ENCODE results near the gene CBX8.

The CBX8 gene

GRCh38 chr17:79745641-79746105, 51.2 kb downstream of the CBX8 start:
- no peak for ATAC-seq (ENCODE audit: insufficient read depth, low read depth)
- H3K79me2 ChIP-seq (ENCODE audit: insufficient read depth, low read length), result no peaks in the 10 kb centered on the region
- TF ChIP-seq EZH2 (IDR thresholded peaks at IDR 0.05; ENCODE audit: borderline replicate concordance, low read depth, low read length, severe bottlenecking), result no peak
- H3K36me3 ChIP-seq (ENCODE audit: insufficient read depth, low read length), result no peaks in the 10 kb centered on the region
- H3K4me3 ChIP-seq (ENCODE audit: low read depth in 1 of 2, low read length in 2 of 2), result 0 out of 4 replicates have a peak overlapping the region, but pooled peaks of 1 of the 2 experiments have one; percentile 28
- DNase-seq, result no peak
- no peaks in the 10 kb centered on the region for H4K20me1 ChIP-seq (ENCODE audit: insufficient read depth, low read length)
- H2AFZ ChIP-seq (ENCODE audit: low read depth, low read length), result peak overlapping the region; percentile 61
- peaks cover 26% of the 10 kb centered on the region for H3K4me1 ChIP-seq (ENCODE audit: insufficient read depth, low read length)
- peak overlapping the region; percentile 64 for H3K27ac ChIP-seq (ENCODE audit: low read length)
- peak overlapping the region; percentile 51 for H3K4me2 ChIP-seq (ENCODE audit: insufficient read depth, low read length)
- peak overlapping the region; percentile 47 for H3K9ac ChIP-seq (ENCODE audit: low read depth, low read length)
- H3K9me3 ChIP-seq (ENCODE audit: insufficient read depth, low read length, severe bottlenecking), result no peaks in the 10 kb centered on the region
- peaks cover 6% of the 10 kb centered on the region for H3K27me3 ChIP-seq (ENCODE audit: insufficient read depth, low read length, poor library complexity)

- Histone ChIP-seq H3K4me1 (ENCODE audit: insufficient read depth, low read length) (peaks cover 26% of the 10 kb centered on the region), H3K4me3 (ENCODE audit: low read depth in 1 of 2, low read length in 2 of 2) (no peak overlapping the region), H2AFZ (ENCODE audit: low read depth, low read length) (no peak overlapping the region), H3K79me2 (ENCODE audit: insufficient read depth, low read length) (no peaks in the 10 kb centered on the region), H3K27ac (ENCODE audit: low read length) (no peak overlapping the region), H3K4me2 (ENCODE audit: insufficient read depth, low read length) (no peak overlapping the region), H3K36me3 (ENCODE audit: insufficient read depth, low read length) (no peaks in the 10 kb centered on the region), H4K20me1 (ENCODE audit: insufficient read depth, low read length) (no peaks in the 10 kb centered on the region), H3K9ac (ENCODE audit: low read depth, low read length) (no peak overlapping the region), H3K27me3 (ENCODE audit: insufficient read depth, low read length, poor library complexity) (peaks cover 25% of the 10 kb centered on the region), H3K9me3 (ENCODE audit: insufficient read depth, low read length, severe bottlenecking) (no peaks in the 10 kb centered on the region)
- ATAC-seq (ENCODE audit: insufficient read depth, low read depth), result no peak
- DNase-seq, result no peak
- TF ChIP-seq CTCF (IDR thresholded peaks at IDR 0.05; ENCODE audit: borderline replicate concordance, extremely low read depth, low read length, poor library complexity, severe bottlenecking) (no peak), EZH2 (IDR thresholded peaks at IDR 0.05; ENCODE audit: borderline replicate concordance, low read depth, low read length, severe bottlenecking) (no peak)
Observed at GRCh38 chr17:79743614-79744013, 53.3 kb downstream of the CBX8 start.

GRCh38 chr17:79742951-79743476, 53.9 kb downstream of the CBX8 start:
- TF ChIP-seq EZH2 (IDR thresholded peaks at IDR 0.05; ENCODE audit: borderline replicate concordance, low read depth, low read length, severe bottlenecking) (no peak), CTCF (IDR thresholded peaks at IDR 0.05; ENCODE audit: borderline replicate concordance, extremely low read depth, low read length, poor library complexity, severe bottlenecking) (no peak)
- H3K27ac ChIP-seq (ENCODE audit: low read length), result no peak overlapping the region
- ATAC-seq (ENCODE audit: insufficient read depth, low read depth) (no peak), DNase-seq (no peak)
- H2AFZ ChIP-seq (ENCODE audit: low read depth, low read length), result no peak overlapping the region
- no peak overlapping the region for H3K9ac ChIP-seq (ENCODE audit: low read depth, low read length)
- peaks cover 26% of the 10 kb centered on the region for H3K4me1 ChIP-seq (ENCODE audit: insufficient read depth, low read length)
- H3K4me3 ChIP-seq (ENCODE audit: low read depth in 1 of 2, low read length in 2 of 2), result no peak overlapping the region
- peaks cover 25% of the 10 kb centered on the region for H3K27me3 ChIP-seq (ENCODE audit: insufficient read depth, low read length, poor library complexity)
- H3K9me3 ChIP-seq (ENCODE audit: insufficient read depth, low read length, severe bottlenecking), result no peaks in the 10 kb centered on the region
- H3K36me3 ChIP-seq (ENCODE audit: insufficient read depth, low read length), result no peaks in the 10 kb centered on the region
- no peak overlapping the region for H3K4me2 ChIP-seq (ENCODE audit: insufficient read depth, low read length)
- no peaks in the 10 kb centered on the region for H3K79me2 ChIP-seq (ENCODE audit: insufficient read depth, low read length)
- no peaks in the 10 kb centered on the region for H4K20me1 ChIP-seq (ENCODE audit: insufficient read depth, low read length)

- DNase-seq (no peak), ATAC-seq (ENCODE audit: insufficient read depth, low read depth) (no peak)
- H3K27ac ChIP-seq (ENCODE audit: low read length), result no peak overlapping the region
- no peak overlapping the region for H2AFZ ChIP-seq (ENCODE audit: low read depth, low read length)
- TF ChIP-seq EZH2 (IDR thresholded peaks at IDR 0.05; ENCODE audit: borderline replicate concordance, low read depth, low read length, severe bottlenecking) (no peak), CTCF (IDR thresholded peaks at IDR 0.05; ENCODE audit: borderline replicate concordance, extremely low read depth, low read length, poor library complexity, severe bottlenecking) (no peak)
- H3K27me3 ChIP-seq (ENCODE audit: insufficient read depth, low read length, poor library complexity), result peaks cover 25% of the 10 kb centered on the region
- no peak overlapping the region for H3K4me3 ChIP-seq (ENCODE audit: low read depth in 1 of 2, low read length in 2 of 2)
- H3K9me3 ChIP-seq (ENCODE audit: insufficient read depth, low read length, severe bottlenecking), result no peaks in the 10 kb centered on the region
- H3K79me2 ChIP-seq (ENCODE audit: insufficient read depth, low read length), result no peaks in the 10 kb centered on the region
- no peak overlapping the region; the same call in 1 of the 2 replicates for H3K9ac ChIP-seq (ENCODE audit: low read depth, low read length)
- H3K4me1 ChIP-seq (ENCODE audit: insufficient read depth, low read length), result peaks cover 26% of the 10 kb centered on the region
- no peaks in the 10 kb centered on the region for H4K20me1 ChIP-seq (ENCODE audit: insufficient read depth, low read length)
- no peaks in the 10 kb centered on the region for H3K36me3 ChIP-seq (ENCODE audit: insufficient read depth, low read length)
- H3K4me2 ChIP-seq (ENCODE audit: insufficient read depth, low read length), result peak overlapping the region; percentile 54
Observed at GRCh38 chr17:79742589-79742918, 54.3 kb downstream of the CBX8 start.

Data from DND-41 (cell line).